GM18519 (cell line): ENCODE results near the gene TMEM150A.
A peak's percentile ranks its signal among the peaks of the same experiment; 100 is the strongest.
"Not testable (repeated sequence)": the region's sequence is repeated elsewhere in the genome, so short reads cannot be mapped to it uniquely, and the experiment has no call there.

Source experiments
- ATAC-seq: cut with Tn5 transposase; IDR thresholded peaks from one replicate; pipeline ENCODE4 v1.9.1; 2021; ENCODE audit warnings: mild to moderate bottlenecking, moderate library complexity; ENCODE audit not compliant: unreplicated experiment, low FRiP score

Gene TMEM150A, protein sequence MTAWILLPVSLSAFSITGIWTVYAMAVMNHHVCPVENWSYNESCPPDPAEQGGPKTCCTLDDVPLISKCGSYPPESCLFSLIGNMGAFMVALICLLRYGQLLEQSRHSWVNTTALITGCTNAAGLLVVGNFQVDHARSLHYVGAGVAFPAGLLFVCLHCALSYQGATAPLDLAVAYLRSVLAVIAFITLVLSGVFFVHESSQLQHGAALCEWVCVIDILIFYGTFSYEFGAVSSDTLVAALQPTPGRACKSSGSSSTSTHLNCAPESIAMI

GRCh38 chr2:85602476-85603234, at the start of gene TMEM150A:
Gene TMEM150A, minus strand, starts transcription at chr2:85602698. Its CDS starts 750 bp downstream, at chr2:85601948.
- ATAC-seq, result peak; percentile 92

- ATAC-seq, result no peak
These were observed 49.6 kb upstream of the TMEM150A start for GRCh38 chr2:85652056-85652455.

GRCh38 chr2:85651097-85651496, 48.6 kb upstream of the TMEM150A start:
- no peak for ATAC-seq

DNA sequence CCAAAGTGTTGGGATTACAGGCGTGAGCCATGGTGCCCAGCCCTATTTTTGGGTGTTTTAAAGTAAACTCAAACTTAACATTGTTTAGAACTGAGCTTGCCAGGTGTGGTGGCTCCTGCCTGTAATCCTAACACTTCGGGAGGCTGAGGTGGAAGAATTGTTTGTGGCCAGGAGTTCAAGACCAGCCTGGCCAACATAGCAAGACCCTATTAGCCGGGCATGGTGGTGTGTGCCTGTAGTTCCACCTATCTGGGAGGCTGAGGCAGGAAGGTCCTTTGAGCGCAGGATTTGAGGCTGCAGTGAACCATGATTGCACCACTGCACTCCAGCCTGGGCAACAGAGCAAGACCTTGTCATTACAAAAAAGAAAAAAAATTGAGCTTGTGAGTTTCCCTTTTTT, 48.0 kb upstream of the TMEM150A start:
- no peak for ATAC-seq

- no peak for ATAC-seq
These were observed 47.0 kb upstream of the TMEM150A start for GRCh38 chr2:85649201-85650190.

GRCh38 chr2:85648619-85649018, 46.1 kb upstream of the TMEM150A start:
- no peak for ATAC-seq

GRCh38 chr2:85647823-85648526, 45.5 kb upstream of the TMEM150A start:
- no peak for ATAC-seq

- ATAC-seq, result no peak
These were observed 43.7 kb upstream of the TMEM150A start for GRCh38 chr2:85646166-85646565.

DNA sequence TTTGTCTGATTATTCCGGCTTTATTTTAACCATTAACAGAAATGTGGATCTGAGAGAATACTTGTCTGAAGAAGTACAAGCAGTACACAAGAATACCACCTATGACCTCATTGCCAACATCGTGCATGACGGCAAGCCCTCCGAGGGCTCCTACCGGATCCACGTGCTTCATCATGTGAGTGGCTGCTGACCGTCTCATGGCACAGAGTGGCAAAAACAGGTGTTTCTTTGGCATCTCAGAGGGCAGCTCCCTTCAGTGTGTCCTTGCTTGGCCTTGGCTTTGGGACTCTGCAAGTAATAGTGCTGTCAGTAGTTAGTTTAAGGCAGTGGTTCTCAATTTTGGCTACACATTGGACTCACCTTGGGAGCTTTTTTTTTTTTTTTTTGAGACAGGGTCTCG, 42.4 kb upstream of the TMEM150A start:
- no peak for ATAC-seq

- ATAC-seq, result no peak
These were observed 40.2 kb upstream of the TMEM150A start for GRCh38 chr2:85642725-85643124.

- no peak for ATAC-seq
These were observed 33.1 kb upstream of the TMEM150A start for GRCh38 chr2:85635636-85636035.

GRCh38 chr2:85635011-85635410, 32.5 kb upstream of the TMEM150A start:
- ATAC-seq, result no peak

DNA sequence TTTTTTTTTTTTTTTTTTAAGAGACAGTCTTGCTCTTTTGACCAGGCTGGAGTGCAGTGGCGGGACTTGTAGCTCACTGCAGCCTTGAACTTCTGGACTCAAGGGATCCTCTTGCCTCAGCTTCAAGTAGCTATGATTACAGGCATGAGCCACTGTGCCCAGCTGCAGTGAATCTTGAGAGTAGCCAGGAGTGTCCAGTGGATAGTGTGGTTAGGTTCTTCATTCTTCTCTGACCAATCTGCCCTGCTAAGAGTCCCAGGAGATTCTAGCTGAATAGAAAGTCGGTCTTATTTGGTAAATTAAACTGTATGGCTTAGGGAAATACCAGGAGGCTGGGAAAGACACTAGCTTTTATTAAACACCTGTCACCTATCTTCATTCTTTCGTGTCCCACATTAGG, 28.8 kb upstream of the TMEM150A start:
- ATAC-seq, result no peak

DNA sequence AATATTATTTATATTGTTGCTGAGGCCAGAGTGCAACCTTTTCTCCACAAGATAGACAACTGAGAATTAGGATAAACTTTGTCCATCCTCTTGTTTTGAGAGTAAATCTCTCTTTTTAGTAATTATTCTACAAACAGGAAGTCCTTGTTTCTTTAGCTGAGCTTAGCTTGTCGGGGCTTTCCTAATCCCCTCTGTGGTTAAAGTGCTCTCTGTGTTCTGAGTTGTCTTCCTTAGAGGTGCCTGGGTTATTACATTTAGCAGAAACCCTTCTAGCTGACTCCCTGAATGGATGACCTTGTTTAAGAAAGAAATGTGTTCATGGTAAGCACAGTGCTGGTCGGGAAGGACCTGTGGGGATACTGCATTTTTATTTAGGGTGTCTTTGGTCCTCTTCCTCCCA, 26.2 kb upstream of the TMEM150A start:
- no peak for ATAC-seq

GRCh38 chr2:85623991-85624390, 21.5 kb upstream of the TMEM150A start:
- ATAC-seq, result no peak

DNA sequence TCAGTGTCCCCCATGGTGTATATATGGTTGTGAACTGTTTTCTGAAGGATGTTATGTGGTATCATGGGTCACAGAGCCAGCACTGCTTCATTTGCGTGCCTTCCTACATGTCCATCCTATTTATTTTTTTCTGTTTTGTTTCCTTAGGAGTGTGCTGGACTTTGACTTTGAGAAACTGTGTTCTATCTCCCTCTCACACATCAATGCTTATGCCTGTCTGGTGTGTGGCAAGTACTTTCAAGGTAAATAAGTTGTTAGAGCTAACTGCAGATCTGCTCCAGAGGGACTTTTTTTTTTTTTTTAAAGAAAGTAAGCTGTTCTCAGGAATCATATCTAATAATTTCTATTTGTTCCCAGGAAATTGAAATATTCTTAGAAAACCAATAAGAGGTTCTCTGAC, 18.8 kb upstream of the TMEM150A start:
- no peak for ATAC-seq

DNA sequence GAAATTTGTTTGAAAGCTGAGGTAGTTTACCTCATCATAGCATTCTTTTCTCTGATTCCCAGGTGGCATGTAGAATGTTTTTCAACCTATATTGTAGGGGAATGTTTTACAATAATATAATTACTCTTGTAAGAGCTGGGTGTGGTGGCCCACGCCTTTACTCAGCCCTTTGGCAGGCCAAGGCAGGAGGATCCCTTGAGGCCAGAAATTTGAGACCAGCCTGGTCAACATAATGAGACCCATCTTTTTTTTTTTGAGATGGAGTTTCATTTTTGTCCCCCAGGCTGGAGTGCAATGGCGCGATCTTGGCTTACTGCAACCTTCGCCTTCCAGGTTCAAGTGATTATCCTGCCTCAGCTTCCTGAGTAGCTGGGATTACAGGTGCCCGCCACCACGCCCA, 17.1 kb upstream of the TMEM150A start:
- no peak for ATAC-seq

GRCh38 chr2:85617723-85618122, 15.2 kb upstream of the TMEM150A start:
- not testable (repeated sequence) for ATAC-seq

GRCh38 chr2:85615413-85615728, 12.9 kb upstream of the TMEM150A start:
- no peak for ATAC-seq

- not testable (repeated sequence) for ATAC-seq
These were observed 12.3 kb upstream of the TMEM150A start for GRCh38 chr2:85614757-85615156.
